SK-N-SH (cell line): Measurements from ENCODE around the gene MYPN. TPM values are rescaled to one million over a fixed set of nuclear protein-coding genes. Genes with fewer than 3 reads are reported as not detected.

Experiments
- CTCF ChIA-PET: fragments of 300-600, 350-600 bp; formaldehyde crosslinking; extraction: SDS; loops from one replicate; lab custom pipeline; 2021; lab: Yijun Ruan, JAX
- POLR2A ChIA-PET: fragments of 350-600 bp; sonication (Branson Sonifier 250); formaldehyde crosslinking; extraction: SDS; loops from one replicate; lab custom pipeline; 2020; ENCODE audit warnings: antibody characterized with exemption, inconsistent platforms; lab: Yijun Ruan, JAX
- DNase-seq: peaks from one replicate; pipeline ENCODE4 v3.0.0; 2012
- H2AFZ ChIP-seq: fragments of 200-600 bp; sonication (generic); 2 replicates; pipeline ENCODE4 v1.8.1; 2016; ENCODE audit warnings: antibody characterized with exemption, mild to moderate bottlenecking, low read depth
- H3F3A ChIP-seq: fragments of 200-600 bp; sonication (generic); replicated peaks from 2 replicates; pipeline ENCODE3; 2016; ENCODE audit warnings: antibody characterized with exemption, mild to moderate bottlenecking; ENCODE audit not compliant: insufficient read depth
- H3K27ac ChIP-seq, 2 experiments: fragments of 200-500 bp in 1 of 2; fragments of 200-600 bp in 1 of 2; sonication (Bioruptor generic) in 1 of 2; sonication (generic), shearing (Covaris generic) in 1 of 2; 2 replicates each; pipeline versions ENCODE4 v1.5.1 to v1.6.1; 2014 to 2016; ENCODE audit warnings: low read depth in 2 of 2, inconsistent platforms in 1 of 2, low read length in 1 of 2, mild to moderate bottlenecking in 1 of 2, mixed read lengths in 1 of 2
- H3K27me3 ChIP-seq: fragments of 200-600 bp; sonication (generic), shearing (Covaris generic); 2 replicates; pipeline ENCODE4 v1.6.1; 2016; ENCODE audit warnings: mixed run types; ENCODE audit not compliant: insufficient read depth
- H3K36me3 ChIP-seq, 2 experiments: fragments of 200-500 bp in 1 of 2; fragments of 200-600 bp in 1 of 2; sonication (Bioruptor generic) in 1 of 2; sonication (generic) in 1 of 2; replicated peaks in 1 of 2; 2 replicates each; pipeline versions ENCODE3 to v1.5.1; 2014 to 2016; ENCODE audit warnings: low read length in 1 of 2, mild to moderate bottlenecking in 1 of 2; ENCODE audit not compliant: insufficient read depth in 2 of 2, control insufficient read depth in 1 of 2
- H3K4me1 ChIP-seq, 2 experiments: fragments of 200-500 bp in 1 of 2; fragments of 200-600 bp in 1 of 2; sonication (Bioruptor generic) in 1 of 2; sonication (generic), shearing (Covaris generic) in 1 of 2; 2 replicates each; pipeline versions ENCODE4 v1.5.1 to v1.6.1; 2014 to 2016; ENCODE audit warnings: low read depth in 1 of 2, low read length in 1 of 2, mixed run types in 1 of 2; ENCODE audit not compliant: insufficient read depth in 2 of 2, control insufficient read depth in 1 of 2
- H3K4me2 ChIP-seq: fragments of 200-600 bp; sonication (generic), shearing (Covaris generic); 2 replicates; pipeline ENCODE4 v1.6.1; 2017; ENCODE audit warnings: mixed run types
- H3K4me3 ChIP-seq, 2 experiments: fragments of 200-500 bp in 1 of 2; fragments of 200-600 bp in 1 of 2; sonication (Bioruptor generic) in 1 of 2; sonication (generic), shearing (Covaris generic) in 1 of 2; 2 replicates each; pipeline versions ENCODE4 v1.5.1 to v1.8.1; 2014 to 2016; ENCODE audit warnings: low read depth in 2 of 2, inconsistent platforms in 1 of 2, low read length in 1 of 2, mild to moderate bottlenecking in 1 of 2, mixed read lengths in 1 of 2, moderate library complexity in 1 of 2
- H3K79me2 ChIP-seq: fragments of 200-600 bp; sonication (generic); 2 replicates; pipeline ENCODE4 v1.8.1; 2017; ENCODE audit warnings: mild to moderate bottlenecking; ENCODE audit not compliant: insufficient read depth
- H3K9ac ChIP-seq: fragments of 200-600 bp; sonication (generic); 2 replicates; pipeline ENCODE4 v1.6.1; 2017; ENCODE audit warnings: mixed run types
- H3K9me2 ChIP-seq: fragments of 200-600 bp; sonication (generic); 2 replicates; pipeline ENCODE4 v1.6.1; 2017; ENCODE audit warnings: mixed run types
- H3K9me3 ChIP-seq: fragments of 200-600 bp; sonication (generic); 2 replicates; pipeline ENCODE4 v1.6.1; 2017; ENCODE audit warnings: mixed run types, mild to moderate bottlenecking, moderate library complexity
- H4K20me1 ChIP-seq: fragments of 200-600 bp; sonication (generic); 2 replicates; pipeline ENCODE4 v1.6.1; 2017; ENCODE audit warnings: mild to moderate bottlenecking, mixed run types; ENCODE audit not compliant: insufficient read depth
- CTCF ChIP-seq: fragments of 200-600 bp; sonication (generic); IDR thresholded peaks from 2 replicates; pipeline ENCODE4 v1.6.1; 2017; ENCODE audit warnings: antibody characterized with exemption, mild to moderate bottlenecking, moderate library complexity
- ELF1 ChIP-seq: IDR thresholded peaks from 2 replicates; pipeline ENCODE4 v1.4.0; 2012
- EP300 ChIP-seq, 2 experiments: IDR thresholded peaks; 2 replicates each; pipeline versions ENCODE4 v1.4.0 to v1.6.1; 2012; ENCODE audit warnings: borderline replicate concordance in 1 of 2, low read depth in 1 of 2, low read length in 1 of 2
- FOXJ3 ChIP-seq: sonication (generic); formaldehyde crosslinking; IDR thresholded peaks from 2 replicates; pipeline ENCODE4 v1.5.1; 2020; ENCODE audit warnings: mild to moderate bottlenecking, missing genetic modification reagents
- FOXM1 ChIP-seq: IDR thresholded peaks from 2 replicates; pipeline ENCODE4 v1.4.0; 2012; ENCODE audit warnings: low read depth, mild to moderate bottlenecking
- GABPA ChIP-seq: IDR thresholded peaks from 2 replicates; pipeline ENCODE4 v1.4.0; 2012; ENCODE audit warnings: low read depth, mild to moderate bottlenecking
- GATA2 ChIP-seq: sonication (generic); formaldehyde crosslinking; IDR thresholded peaks from 2 replicates; pipeline ENCODE4 v1.5.0; 2020; ENCODE audit warnings: mild to moderate bottlenecking, missing genetic modification reagents
- IRF3 ChIP-seq: fragments of 150-350 bp; IDR thresholded peaks from 2 replicates; pipeline ENCODE4 v1.6.1; 2016; ENCODE audit warnings: mild to moderate bottlenecking, low read depth, low read length
- JUND ChIP-seq: IDR thresholded peaks from 2 replicates; pipeline ENCODE4 v1.4.0; 2012
- MXI1 ChIP-seq: IDR thresholded peaks from 2 replicates; pipeline ENCODE4 v1.6.1; 2012; ENCODE audit warnings: mild to moderate bottlenecking, low read depth, low read length, improper control_type of control experiment
- NFIC ChIP-seq: IDR thresholded peaks from 2 replicates; pipeline ENCODE4 v1.4.0; 2012; ENCODE audit warnings: borderline replicate concordance
- RAD21 ChIP-seq: IDR thresholded peaks from 2 replicates; pipeline ENCODE4 v1.6.1; 2012; ENCODE audit warnings: mild to moderate bottlenecking, low read length
- RCOR1 ChIP-seq: fragments of 150-350 bp; IDR thresholded peaks from 2 replicates; pipeline ENCODE4 v1.6.1; 2017; ENCODE audit warnings: antibody characterized with exemption, low read length
- RFX5 ChIP-seq: IDR thresholded peaks from 2 replicates; pipeline ENCODE4 v1.6.1; 2012; ENCODE audit warnings: mild to moderate bottlenecking, improper control_type of control experiment, low read length
- RXRA ChIP-seq: IDR thresholded peaks from 2 replicates; pipeline ENCODE4 v1.4.0; 2012; ENCODE audit warnings: low read depth, mild to moderate bottlenecking, borderline replicate concordance
- SIN3A ChIP-seq: IDR thresholded peaks from 2 replicates; pipeline ENCODE4 v1.6.1; 2012; ENCODE audit warnings: low read depth, mild to moderate bottlenecking, low read length, moderate library complexity, borderline replicate concordance
- TCF12 ChIP-seq: IDR thresholded peaks from 2 replicates; pipeline ENCODE4 v1.4.0; 2012
- USF1 ChIP-seq: IDR thresholded peaks from 2 replicates; pipeline ENCODE4 v1.4.0; 2012; ENCODE audit warnings: low read depth, borderline replicate concordance
- YY1 ChIP-seq: IDR thresholded peaks from 2 replicates; pipeline ENCODE4 v1.4.0; 2012; ENCODE audit warnings: low read depth, mild to moderate bottlenecking
- WGBS: methylation state at CpG from one replicate; pipeline ENCODE4 v1.1.6; 2017; ENCODE audit warnings: low lambda C conversion rate; 5-methylcytosine and 5-hydroxymethylcytosine counted together
- polyA plus RNA-seq, 3 experiments: library from polyadenylated mRNA; depleted of rRNA; stranded (reverse); fragments of >200 nt; gene quantifications; 2 replicates each; pipeline ENCODE4 v1.2.3, GENCODE V29; 2012

Gene MYPN
- polyA plus RNA-seq, 1 of the 3 experiments (the other 2 are of a cell fraction) = 0.43 TPM

- no peak overlapping the region for H3K9ac ChIP-seq
- peaks cover 8% of the 10 kb centered on the region; the same call in 1 of the 2 replicates for H3K79me2 ChIP-seq
- ChIA-PET POLR2A (interaction anchor here (1.4 kb wide), 1 partner anchor 241 kb away, joined by 5 read pairs; the partner anchor contains the start of gene HNRNPH3), CTCF (interaction anchor here (0.5 to 1.4 kb wide), 5 partner anchors 35 to 122 kb away, joined by 3 to 4 read pairs (median 3); no protein-coding TSS in a partner anchor)
- TF ChIP-seq RFX5 (no peak), FOXM1 (no peak), GATA2 (CRISPR knock-in tag) (no peak), CTCF (no peak), RCOR1 (no peak), NFIC (no peak), GABPA (no peak), IRF3 (no peak), SIN3A (no peak), FOXJ3 (CRISPR knock-in tag) (no peak), ELF1 (no peak), MXI1 (no peak), YY1 (no peak)
- H3K4me2 ChIP-seq = no peak overlapping the region
- DNase-seq = no peak
- H3K4me3 ChIP-seq = no peak overlapping the region
- H3K27me3 ChIP-seq = no peaks in the 10 kb centered on the region
- WGBS = 91% methylated on average over 4 of the region's 4 CpGs
- peaks cover 17% of the 10 kb centered on the region for H3F3A ChIP-seq
- no peak overlapping the region for H3K27ac ChIP-seq
- no peaks in the 10 kb centered on the region for H4K20me1 ChIP-seq
- peaks cover 0 to 41% of the 10 kb centered on the region in 2 experiments; a peak in 2 of 4 replicates for H3K4me1 ChIP-seq
- no peaks in the 10 kb centered on the region for H3K9me2 ChIP-seq
- H3K9me3 ChIP-seq = no peaks in the 10 kb centered on the region
- H2AFZ ChIP-seq = no peak overlapping the region
- H3K36me3 ChIP-seq = no peaks in the 10 kb centered on the region
These were observed 18.7 kb upstream of the MYPN start for GRCh38 chr10:68090586-68090985.

- 76% methylated on average over 2 of the region's 2 CpGs for WGBS
- Histone ChIP-seq H3K4me1 (peaks cover 0 to 38% of the 10 kb centered on the region in 2 experiments; a peak in 3 of 4 replicates), H3K79me2 (peaks cover 8% of the 10 kb centered on the region; the same call in 1 of the 2 replicates), H3K4me3 (no peak overlapping the region), H3K27me3 (no peaks in the 10 kb centered on the region), H3K36me3 (no peaks in the 10 kb centered on the region), H3F3A (peaks cover 33% of the 10 kb centered on the region), H3K9me3 (no peaks in the 10 kb centered on the region), H3K27ac (peak overlapping the region in 1 of 2 experiments; percentile 88; a peak in 2 of 4 replicates), H3K9me2 (no peaks in the 10 kb centered on the region), H2AFZ (no peak overlapping the region), H4K20me1 (no peaks in the 10 kb centered on the region), H3K4me2 (0 out of 2 replicates have a peak overlapping the region, but pooled peaks have one; percentile 4), H3K9ac (no peak overlapping the region)
- ChIA-PET POLR2A (no interaction called here), CTCF (interaction anchor here (1.4 to 2.2 kb wide), 2 partner anchors 10 to 64 kb away, joined by 5 to 8 read pairs; no protein-coding TSS in a partner anchor)
- no peak for TF ChIP-seq USF1
- no peak for TF ChIP-seq FOXM1
- no peak for TF ChIP-seq SIN3A
- no peak for TF ChIP-seq YY1
- TF ChIP-seq RXRA = no peak
- TF ChIP-seq JUND = no peak
- no peak for TF ChIP-seq TCF12
- TF ChIP-seq EP300 (IDR thresholded peaks at IDR 0.05; ENCODE audit: borderline replicate concordance in 1 of 2, low read depth in 1 of 2, low read length in 1 of 2) = no peak
- no peak for TF ChIP-seq RAD21
- TF ChIP-seq GATA2 (CRISPR knock-in tag) = no peak
- TF ChIP-seq, all 33 proteins: peak for 0
- DNase-seq = no peak
These were observed 16.8 kb upstream of the MYPN start for GRCh38 chr10:68092512-68092911.
